HEK293 (cell line): Measurements from ENCODE around the gene GPR84.
A peak's percentile ranks its signal among the peaks of the same experiment; 100 is the strongest.

Experiments
- CTCF ChIA-PET: fragments of 350-600 bp; formaldehyde crosslinking; extraction: SDS; loops from one replicate; lab custom pipeline; 2021; ENCODE audit warnings: antibody characterized with exemption; lab: Yijun Ruan, JAX
- POLR2A ChIA-PET: fragments of 300-600 bp; formaldehyde crosslinking; extraction: SDS; loops from one replicate; lab custom pipeline; 2020; ENCODE audit warnings: antibody characterized with exemption, inconsistent platforms; lab: Yijun Ruan, JAX
- H3K27ac ChIP-seq: fragments of 200-500 bp; sonication (Bioruptor generic); 2 replicates; pipeline ENCODE4 v1.5.1; 2014; ENCODE audit warnings: low read depth, low read length, control low read depth, inconsistent platforms; ENCODE audit errors: extremely low read depth
- H3K36me3 ChIP-seq, 2 experiments: fragments of 200-500 bp in 1 of 2; sonication (Bioruptor generic) in 1 of 2; 1 replicate in 1 of 2; 2 replicates in 1 of 2; pipeline ENCODE4 v1.5.1; 2014 to 2017; ENCODE audit warnings: inconsistent platforms in 2 of 2, low read length in 2 of 2; ENCODE audit not compliant: control insufficient read depth in 2 of 2, insufficient read depth in 1 of 2
- H3K4me1 ChIP-seq: fragments of 200-500 bp; sonication (Bioruptor generic); 2 replicates; pipeline ENCODE4 v1.5.1; 2014; ENCODE audit warnings: mild to moderate bottlenecking, low read length, inconsistent platforms; ENCODE audit not compliant: control insufficient read depth, insufficient read depth
- H3K4me3 ChIP-seq: 2 replicates; pipeline ENCODE4 v1.5.1; 2011; ENCODE audit warnings: low read depth, mild to moderate bottlenecking, control low read depth, low read length, moderate library complexity
- H3K9me3 ChIP-seq: fragments of 200-500 bp; sonication (Bioruptor generic); 2 replicates; pipeline ENCODE4 v1.5.1; 2014; ENCODE audit warnings: low read depth, low read length, inconsistent platforms; ENCODE audit not compliant: control insufficient read depth, insufficient read depth
- FEZF1 ChIP-seq: fragments of 450-650 bp; formaldehyde crosslinking; IDR thresholded peaks from 2 replicates; pipeline ENCODE4 v1.5.1; 2016; ENCODE audit warnings: missing biosample characterization, missing genetic modification characterization
- MEIS1 ChIP-seq: sonication (generic); formaldehyde crosslinking; IDR thresholded peaks from 2 replicates; pipeline ENCODE4 v1.8.1; 2022; ENCODE audit warnings: missing genetic modification reagents, mild to moderate bottlenecking, borderline replicate concordance
- MYNN ChIP-seq: fragments of 450-650 bp; formaldehyde crosslinking; IDR thresholded peaks from 2 replicates; pipeline ENCODE4 v1.5.1; 2016; ENCODE audit warnings: missing biosample characterization, missing genetic modification characterization, borderline replicate concordance
- MZF1 ChIP-seq: fragments of 450-650 bp; formaldehyde crosslinking; IDR thresholded peaks from 2 replicates; pipeline ENCODE4 v1.5.1; 2017; ENCODE audit warnings: missing biosample characterization, missing genetic modification characterization, borderline replicate concordance
- PATZ1 ChIP-seq: fragments of 450-650 bp; formaldehyde crosslinking; IDR thresholded peaks from 2 replicates; pipeline ENCODE4 v1.5.1; 2016; ENCODE audit warnings: missing biosample characterization, missing genetic modification characterization
- PBX3 ChIP-seq: sonication (generic); formaldehyde crosslinking; IDR thresholded peaks from 2 replicates; pipeline ENCODE4 v1.8.1; 2022; ENCODE audit warnings: mild to moderate bottlenecking, moderate library complexity, missing genetic modification reagents
- PRDM1 ChIP-seq: fragments of 450-650 bp; formaldehyde crosslinking; IDR thresholded peaks from 2 replicates; pipeline ENCODE4; 2016; ENCODE audit warnings: missing biosample characterization, missing genetic modification characterization
- YY2 ChIP-seq: fragments of 450-650 bp; formaldehyde crosslinking; IDR thresholded peaks from 2 replicates; pipeline ENCODE4 v1.5.1; 2016; ENCODE audit warnings: missing biosample characterization, missing genetic modification characterization
- ZBTB10 ChIP-seq: fragments of 450-650 bp; formaldehyde crosslinking; IDR thresholded peaks from 2 replicates; pipeline ENCODE4 v1.5.1; 2016; ENCODE audit warnings: missing biosample characterization, missing genetic modification characterization
- ZBTB20 ChIP-seq: fragments of 450-650 bp; formaldehyde crosslinking; IDR thresholded peaks from 2 replicates; pipeline ENCODE4 v1.5.1; 2016; ENCODE audit warnings: missing biosample characterization, missing genetic modification characterization
- ZBTB6 ChIP-seq: fragments of 450-650 bp; formaldehyde crosslinking; IDR thresholded peaks from 2 replicates; pipeline ENCODE4 v1.5.1; 2017; ENCODE audit warnings: missing biosample characterization, missing genetic modification characterization
- ZEB2 ChIP-seq: fragments of 450-650 bp; formaldehyde crosslinking; IDR thresholded peaks from 2 replicates; pipeline ENCODE4 v1.5.1; 2016; ENCODE audit warnings: missing biosample characterization, missing genetic modification characterization
- ZNF19 ChIP-seq: fragments of 450-650 bp; formaldehyde crosslinking; IDR thresholded peaks from 2 replicates; pipeline ENCODE4; 2016; ENCODE audit warnings: missing biosample characterization, missing genetic modification characterization, low read depth
- ZNF223 ChIP-seq: fragments of 450-650 bp; formaldehyde crosslinking; IDR thresholded peaks from 2 replicates; pipeline ENCODE4 v1.5.1; 2016; ENCODE audit warnings: missing biosample characterization, missing genetic modification characterization
- ZNF24 ChIP-seq: fragments of 450-650 bp; formaldehyde crosslinking; IDR thresholded peaks from 2 replicates; pipeline ENCODE4 v1.5.1; 2016; ENCODE audit warnings: missing biosample characterization, missing genetic modification characterization
- ZNF362 ChIP-seq: fragments of 450-650 bp; formaldehyde crosslinking; IDR thresholded peaks from 2 replicates; pipeline ENCODE4 v1.5.1; 2016; ENCODE audit warnings: missing biosample characterization, missing genetic modification characterization
- ZNF391 ChIP-seq: fragments of 450-650 bp; formaldehyde crosslinking; IDR thresholded peaks from 2 replicates; pipeline ENCODE4 v1.5.1; 2016; ENCODE audit warnings: low read depth, missing biosample characterization, missing genetic modification characterization, borderline replicate concordance
- ZNF394 ChIP-seq: fragments of 450-650 bp; formaldehyde crosslinking; IDR thresholded peaks from 2 replicates; pipeline ENCODE4 v1.5.1; 2016; ENCODE audit warnings: missing biosample characterization, missing genetic modification characterization, mild to moderate bottlenecking, moderate library complexity, borderline replicate concordance
- ZNF473 ChIP-seq: fragments of 450-650 bp; formaldehyde crosslinking; IDR thresholded peaks from 2 replicates; pipeline ENCODE4 v1.5.1; 2017; ENCODE audit warnings: missing biosample characterization, missing genetic modification characterization
- ZNF558 ChIP-seq: fragments of 450-650 bp; formaldehyde crosslinking; IDR thresholded peaks from 2 replicates; pipeline ENCODE4 v1.5.1; 2016; ENCODE audit warnings: missing biosample characterization, missing genetic modification characterization
- ZNF580 ChIP-seq: fragments of 450-650 bp; formaldehyde crosslinking; IDR thresholded peaks from 2 replicates; pipeline ENCODE4 v1.5.1; 2016; ENCODE audit warnings: missing biosample characterization, missing genetic modification characterization
- ZNF621 ChIP-seq: fragments of 450-650 bp; formaldehyde crosslinking; IDR thresholded peaks from 2 replicates; pipeline ENCODE4 v1.5.1; 2017; ENCODE audit warnings: missing biosample characterization, missing genetic modification characterization
- ZNF623 ChIP-seq: fragments of 450-650 bp; formaldehyde crosslinking; IDR thresholded peaks from 2 replicates; pipeline ENCODE4 v1.5.1; 2016; ENCODE audit warnings: missing biosample characterization, missing genetic modification characterization
- ZNF626 ChIP-seq: fragments of 450-650 bp; sonication (Bioruptor Pico); formaldehyde crosslinking; IDR thresholded peaks from 2 replicates; pipeline ENCODE4 v1.5.1; 2018; ENCODE audit warnings: missing biosample characterization, missing genetic modification characterization, inconsistent platforms
- ZNF692 ChIP-seq: fragments of 450-650 bp; formaldehyde crosslinking; IDR thresholded peaks from 2 replicates; pipeline ENCODE4 v1.5.1; 2016; ENCODE audit warnings: missing biosample characterization, missing genetic modification characterization
- ZNF707 ChIP-seq: fragments of 450-650 bp; formaldehyde crosslinking; IDR thresholded peaks from 2 replicates; pipeline ENCODE4 v1.5.1; 2016; ENCODE audit warnings: missing biosample characterization, missing genetic modification characterization
- ZSCAN5A ChIP-seq: fragments of 450-650 bp; formaldehyde crosslinking; IDR thresholded peaks from 2 replicates; pipeline ENCODE4 v1.5.1; 2016; ENCODE audit warnings: missing biosample characterization, missing genetic modification characterization

The GPR84 gene

GRCh38 chr12:54370171-54370730 lies 6.0 kb upstream of the GPR84 start:
- CTCF ChIA-PET: interaction anchor here (0.7 to 5.1 kb wide), 23 partner anchors 10 to 156 kb away, joined by 3 to 85 read pairs (median 5); partner anchors contain the start of genes COPZ1 and ZNF385A
- TF ChIP-seq MYNN (tag by site-specific recombination): no peak
- TF ChIP-seq YY2 (tag by site-specific recombination): no peak
- TF ChIP-seq ZNF580 (tag by site-specific recombination): no peak
- peak; percentile 35; the same call in 1 of the 2 replicates for TF ChIP-seq PBX3 (CRISPR knock-in tag)
- no peak for TF ChIP-seq ZNF362 (tag by site-specific recombination)
- TF ChIP-seq ZNF473 (tag by site-specific recombination): no peak
- TF ChIP-seq ZNF621 (tag by site-specific recombination): no peak
- TF ChIP-seq MZF1 (tag by site-specific recombination): no peak
- no peak for TF ChIP-seq ZNF223 (tag by site-specific recombination)
- no peak for TF ChIP-seq ZNF692
- no peak for TF ChIP-seq ZNF626 (tag by site-specific recombination)
- TF ChIP-seq ZBTB20 (tag by site-specific recombination): no peak
- no peak for TF ChIP-seq ZSCAN5A (tag by site-specific recombination)
- no peak for TF ChIP-seq FEZF1
- no peak for TF ChIP-seq ZBTB6
- TF ChIP-seq ZNF19 (tag by site-specific recombination): no peak
- TF ChIP-seq MEIS1 (CRISPR knock-in tag): no peak
- TF ChIP-seq PRDM1 (tag by site-specific recombination): peak; percentile 90
- no peak for TF ChIP-seq ZEB2 (tag by site-specific recombination)
- TF ChIP-seq ZNF707 (tag by site-specific recombination): no peak
- no peak for TF ChIP-seq ZNF558 (tag by site-specific recombination)
- no peak for TF ChIP-seq ZNF394 (tag by site-specific recombination)
- no peak for TF ChIP-seq ZNF391
- no peak for TF ChIP-seq ZNF623 (tag by site-specific recombination)
- peak; percentile 74 for TF ChIP-seq PATZ1 (tag by site-specific recombination)
- peak; percentile 58 for TF ChIP-seq ZBTB10
- TF ChIP-seq ZNF24 (tag by site-specific recombination): no peak

More at GRCh38 chr12:54370171-54370730, 6.0 kb upstream of the GPR84 start:
- Histone ChIP-seq H3K4me3 (no peak overlapping the region), H3K9me3 (no peaks in the 10 kb centered on the region), H3K36me3 (peaks cover 0 to 45% of the 10 kb centered on the region in 2 experiments; a peak in 1 of 3 replicates), H3K27ac (no peak overlapping the region; the same call in 1 of the 2 replicates), H3K4me1 (peaks cover 19% of the 10 kb centered on the region)
- POLR2A ChIA-PET: interaction anchor here (0.6 to 2.0 kb wide), 4 partner anchors 9 to 91 kb away, joined by 3 to 12 read pairs (median 4); partner anchors contain the start of gene COPZ1
